Cardiac muscle cell (in vitro differentiated cells and primary cell): ENCODE results near the gene SC5D. TPM values are rescaled to one million over a fixed set of nuclear protein-coding genes. Genes with fewer than 3 reads are reported as not detected.
A peak's percentile ranks its signal among the peaks of the same experiment; 100 is the strongest.

Source experiments
- DNase-seq, 2 donors: peaks; one replicate each; pipeline versions ENCODE4 v3.0.0 to v3.0.0-alpha.2; 2010 to 2017; ENCODE audit warnings: low read depth in 1 of 2, low spot score in 1 of 2
- H3K27ac ChIP-seq: fragments of 200-600 bp; sonication (generic); 2 replicates; pipeline ENCODE4 v1.5.1; 2016
- H3K27me3 ChIP-seq: fragments of 200-600 bp; sonication (generic); 2 replicates; pipeline ENCODE4 v1.6.0; 2016; ENCODE audit warnings: control low read depth
- H3K36me3 ChIP-seq: fragments of 200-600 bp; sonication (generic); 2 replicates; pipeline ENCODE4 v1.5.1; 2016; ENCODE audit warnings: control low read depth
- H3K4me1 ChIP-seq: fragments of 200-600 bp; sonication (generic); 2 replicates; pipeline ENCODE4 v1.8.1; 2017; ENCODE audit warnings: low read depth, mild to moderate bottlenecking, mixed run types
- H3K4me3 ChIP-seq: fragments of 200-600 bp; sonication (generic); 2 replicates; pipeline ENCODE4 v1.5.1; 2016; ENCODE audit warnings: mild to moderate bottlenecking
- H3K9me3 ChIP-seq: fragments of 200-600 bp; sonication (generic); 2 replicates; pipeline ENCODE4 v1.5.1; 2017; ENCODE audit warnings: low read depth, mild to moderate bottlenecking, control low read depth
- polyA plus RNA-seq: library from polyadenylated mRNA; unstranded; fragments of >200 nt; fragmentation: Nextera tagmentation; extraction: Ambion mirVana; gene quantifications from 2 replicates; pipeline ENCODE4 v1.2.1, GENCODE V29; 2016
- total RNA-seq: library from RNA; depleted of rRNA; stranded (reverse); fragments of >200 nt; gene quantifications from 2 replicates; pipeline ENCODE4 v1.2.3, GENCODE V29; 2016
- TF ChIP-seq, protein P1 (sequence below): IDR thresholded peaks from 2 replicates; pipeline ENCODE4 v1.5.1; 2012; ENCODE audit warnings: low read depth, mild to moderate bottlenecking, low read length

The SC5D gene
- total and polyA plus RNA-seq, 2 experiments from 2014 or later = 343 to 475 TPM

DNA sequence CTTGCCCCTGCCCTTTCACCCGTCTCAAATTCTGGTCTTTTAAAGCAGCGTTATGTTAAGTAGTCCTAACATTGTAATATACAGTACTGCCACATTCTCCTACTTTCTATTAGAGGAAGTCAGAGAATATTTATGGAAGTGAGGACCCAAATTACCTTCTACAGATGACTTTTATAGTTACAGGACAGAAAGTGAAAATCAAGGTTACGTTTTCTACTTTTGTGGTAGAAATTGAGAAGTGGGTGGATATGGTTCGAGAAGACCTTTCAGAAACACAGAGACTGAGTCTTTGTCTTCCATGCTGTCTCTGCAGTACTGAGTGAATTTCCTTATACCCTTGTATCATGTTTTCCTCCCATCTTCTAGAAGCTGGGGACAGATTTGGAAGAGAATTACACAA lies 17.1 kb downstream of the SC5D start:
- H3K27me3 ChIP-seq = no peaks in the 10 kb centered on the region
- TF ChIP-seq, protein P1, sequence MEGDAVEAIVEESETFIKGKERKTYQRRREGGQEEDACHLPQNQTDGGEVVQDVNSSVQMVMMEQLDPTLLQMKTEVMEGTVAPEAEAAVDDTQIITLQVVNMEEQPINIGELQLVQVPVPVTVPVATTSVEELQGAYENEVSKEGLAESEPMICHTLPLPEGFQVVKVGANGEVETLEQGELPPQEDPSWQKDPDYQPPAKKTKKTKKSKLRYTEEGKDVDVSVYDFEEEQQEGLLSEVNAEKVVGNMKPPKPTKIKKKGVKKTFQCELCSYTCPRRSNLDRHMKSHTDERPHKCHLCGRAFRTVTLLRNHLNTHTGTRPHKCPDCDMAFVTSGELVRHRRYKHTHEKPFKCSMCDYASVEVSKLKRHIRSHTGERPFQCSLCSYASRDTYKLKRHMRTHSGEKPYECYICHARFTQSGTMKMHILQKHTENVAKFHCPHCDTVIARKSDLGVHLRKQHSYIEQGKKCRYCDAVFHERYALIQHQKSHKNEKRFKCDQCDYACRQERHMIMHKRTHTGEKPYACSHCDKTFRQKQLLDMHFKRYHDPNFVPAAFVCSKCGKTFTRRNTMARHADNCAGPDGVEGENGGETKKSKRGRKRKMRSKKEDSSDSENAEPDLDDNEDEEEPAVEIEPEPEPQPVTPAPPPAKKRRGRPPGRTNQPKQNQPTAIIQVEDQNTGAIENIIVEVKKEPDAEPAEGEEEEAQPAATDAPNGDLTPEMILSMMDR = no peak
- H3K4me3 ChIP-seq = no peak overlapping the region
- no peaks in the 10 kb centered on the region for H3K4me1 ChIP-seq
- H3K9me3 ChIP-seq = no peaks in the 10 kb centered on the region
- H3K27ac ChIP-seq = peak overlapping the region; percentile 73
- peaks cover 55% of the 10 kb centered on the region for H3K36me3 ChIP-seq
- no peak for DNase-seq

DNA sequence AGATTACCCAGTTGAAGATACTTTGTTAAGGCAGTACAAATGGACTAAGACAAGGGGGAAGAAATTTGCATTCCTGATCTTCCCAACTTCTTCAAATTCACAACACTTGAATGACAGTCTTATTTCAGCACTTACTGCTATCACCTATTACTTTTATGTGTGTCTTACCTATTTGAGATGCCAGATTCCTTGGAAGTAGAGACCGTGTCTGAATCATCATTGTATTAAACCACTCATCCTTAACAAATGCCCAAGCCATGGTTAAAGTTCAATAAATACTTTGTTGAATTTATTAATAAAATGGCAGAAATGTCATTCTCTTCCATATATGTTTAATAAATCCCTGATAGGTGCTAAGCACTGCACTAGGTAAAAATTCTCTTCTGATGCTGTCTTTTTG lies 18.3 kb downstream of the SC5D start:
- Histone ChIP-seq H3K27me3 (no peaks in the 10 kb centered on the region), H3K4me3 (no peak overlapping the region), H3K9me3 (no peaks in the 10 kb centered on the region), H3K36me3 (peaks cover 43% of the 10 kb centered on the region), H3K4me1 (no peaks in the 10 kb centered on the region), H3K27ac (peak overlapping the region; percentile 74)
- no peak for DNase-seq
- TF ChIP-seq, protein P1 = no peak

DNA sequence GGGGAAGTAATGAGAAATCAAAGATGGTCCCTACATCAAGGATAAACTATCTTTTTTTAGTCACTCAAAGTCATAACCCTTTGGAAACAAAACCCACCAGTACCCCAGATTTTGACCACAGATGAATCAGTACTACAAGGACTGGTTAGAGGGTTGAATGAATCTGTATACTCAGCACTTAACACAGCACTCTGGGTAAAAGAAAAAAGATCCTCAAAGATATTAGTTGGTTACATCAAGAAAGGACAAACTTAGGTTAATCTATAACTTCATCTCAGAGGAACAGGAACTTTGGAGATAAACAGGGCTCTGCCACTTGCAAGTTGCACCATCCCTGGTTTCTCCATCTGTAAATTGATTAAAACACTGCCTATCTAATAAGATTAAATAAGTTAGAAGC lies 18.8 kb downstream of the SC5D start:
- TF ChIP-seq, protein P1 = no peak
- Histone ChIP-seq H3K9me3 (no peaks in the 10 kb centered on the region), H3K27ac (peak overlapping the region; percentile 74)

DNA sequence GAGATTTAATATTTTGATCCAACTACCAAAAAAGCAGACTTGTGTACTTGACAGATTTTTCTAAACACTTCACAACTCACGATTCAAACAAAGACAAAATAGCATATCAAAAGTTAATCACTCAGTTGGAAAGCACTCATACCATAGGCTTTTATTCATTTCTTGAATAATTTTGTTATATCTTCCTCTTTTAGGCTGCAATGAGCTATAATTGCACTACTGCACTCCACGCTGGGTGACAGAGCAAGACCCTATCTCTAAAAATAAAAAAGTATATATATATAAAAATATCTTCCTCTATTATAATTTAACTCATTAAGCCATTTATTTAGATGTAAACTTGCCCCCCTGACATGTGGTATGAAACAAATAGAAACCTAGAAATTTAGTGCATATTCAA lies 19.9 kb downstream of the SC5D start:
- TF ChIP-seq, protein P1 = no peak
- H3K9me3 ChIP-seq = no peaks in the 10 kb centered on the region
- H3K4me3 ChIP-seq = no peak overlapping the region
- DNase-seq = no peak
- peak overlapping the region; percentile 22 for H3K27ac ChIP-seq
- no peaks in the 10 kb centered on the region for H3K27me3 ChIP-seq
- peaks cover under 1% of the 10 kb centered on the region for H3K4me1 ChIP-seq
- peaks cover 27% of the 10 kb centered on the region for H3K36me3 ChIP-seq

More for the DNA sequence above, 18.8 kb downstream of the SC5D start:
- Histone ChIP-seq H3K4me3 (no peak overlapping the region), H3K36me3 (peaks cover 38% of the 10 kb centered on the region), H3K27me3 (no peaks in the 10 kb centered on the region), H3K4me1 (no peaks in the 10 kb centered on the region)
- DNase-seq = no peak

DNA sequence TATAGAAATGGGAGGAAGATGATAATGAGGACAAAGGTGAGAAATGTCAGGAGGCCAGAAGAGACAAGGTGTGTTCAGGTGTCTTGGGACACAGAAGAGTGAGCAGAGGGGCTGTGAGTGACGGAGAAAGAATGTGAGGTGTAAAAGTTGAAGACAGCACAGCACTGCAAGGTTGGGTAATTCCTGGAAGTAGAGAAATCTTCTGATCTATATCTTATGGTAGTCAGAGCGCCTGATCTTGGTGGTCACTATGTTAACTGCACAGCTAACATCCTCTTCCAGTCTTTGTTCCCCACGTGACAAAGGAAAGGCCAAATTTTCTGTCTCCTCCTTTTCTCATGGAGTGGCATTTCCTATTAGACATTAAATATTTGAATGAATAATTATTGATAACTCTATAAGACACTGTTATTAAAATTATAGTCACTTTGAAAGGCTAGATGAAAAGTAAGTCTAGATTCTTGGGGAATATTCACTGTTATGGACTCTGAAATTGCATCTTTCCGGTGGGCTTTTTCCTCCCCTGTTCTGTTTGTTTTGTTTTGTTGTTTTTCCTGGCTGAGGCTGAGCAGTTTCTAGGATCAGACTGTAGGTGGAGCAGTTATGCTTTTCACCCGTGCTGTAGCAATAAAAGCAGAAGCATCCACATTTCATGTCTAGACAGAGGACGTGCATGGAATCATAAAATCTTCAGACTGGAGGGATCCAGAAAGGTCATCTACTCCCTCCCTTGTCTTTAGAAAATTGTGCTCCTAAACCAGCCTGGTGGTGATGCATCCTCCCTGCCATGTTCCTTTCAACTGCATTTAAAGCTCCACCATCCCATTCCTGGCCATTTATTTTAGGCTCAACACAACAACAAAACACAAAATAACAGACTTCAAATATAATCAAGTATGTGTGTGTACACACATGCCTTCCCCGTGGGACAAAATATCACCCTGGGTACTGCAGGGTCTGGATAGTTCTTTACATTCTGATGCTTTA lies 26.6 kb downstream of the SC5D start:
- Histone ChIP-seq H3K27ac (no peak overlapping the region), H3K36me3 (no peaks in the 10 kb centered on the region)
- peak; percentile 55 to 68 for DNase-seq

More for the DNA sequence above, 26.6 kb downstream of the SC5D start:
- TF ChIP-seq, protein P1 = peak; percentile 87
- peaks cover 4% of the 10 kb centered on the region for H3K4me1 ChIP-seq
- H3K9me3 ChIP-seq = no peaks in the 10 kb centered on the region
- no peaks in the 10 kb centered on the region for H3K27me3 ChIP-seq
- no peak overlapping the region for H3K4me3 ChIP-seq
